GM18520 (cell line): ENCODE data around the gene SLC22A2.
"Not testable (repeated sequence)": the region's sequence is repeated elsewhere in the genome, so short reads cannot be mapped to it uniquely, and the experiment has no call there.

ENCODE experiments used
- ATAC-seq: cut with Tn5 transposase; IDR thresholded peaks from one replicate; pipeline ENCODE4 v1.9.1; 2021; ENCODE audit not compliant: unreplicated experiment

Gene SLC22A2

GRCh38 chr6:160258346-160259142 lies at the start of gene SLC22A2:
TSS of gene SLC22A2 (minus strand) at chr6:160258821. CDS start at chr6:160258757, 64 bp downstream.
- ATAC-seq, result no peak

DNA sequence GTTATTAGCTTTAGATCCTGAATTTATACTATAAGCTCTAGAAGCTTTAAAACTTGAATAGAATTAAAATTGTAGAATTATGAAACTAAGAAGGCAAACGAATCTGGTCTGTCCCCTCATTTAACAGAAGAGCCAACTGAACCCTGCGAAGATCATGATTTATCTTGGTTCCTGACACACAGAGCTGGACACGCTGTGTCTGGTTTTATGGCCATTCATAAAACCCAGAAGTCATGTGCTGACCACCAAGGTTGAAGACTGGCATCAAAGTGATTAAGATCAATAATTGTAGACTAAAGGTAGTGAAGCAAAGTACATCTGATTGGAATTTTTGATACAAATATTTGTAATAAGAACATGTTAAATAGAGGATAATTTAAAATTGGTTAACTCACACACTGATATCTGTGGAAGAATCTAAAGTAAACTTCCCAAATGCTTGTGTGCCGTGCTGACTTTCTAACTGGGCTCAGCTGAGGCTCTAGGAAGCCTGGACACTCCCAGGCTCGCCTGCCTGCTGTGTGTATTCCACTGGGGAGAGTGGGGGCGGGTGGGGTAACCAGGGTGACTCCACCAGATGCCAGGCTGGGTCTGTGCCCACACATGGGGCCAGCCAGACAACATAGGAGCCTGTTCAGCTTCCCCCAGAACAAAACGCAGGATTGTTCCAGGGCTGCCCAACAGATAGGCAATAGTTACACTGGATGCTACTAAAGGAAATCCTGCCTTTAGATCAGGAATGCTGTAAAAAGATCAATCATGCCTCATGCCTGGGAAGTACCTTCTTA lies 47.5 kb upstream of the SLC22A2 start:
- ATAC-seq, result no peak

- no peak for ATAC-seq
Observed at GRCh38 chr6:160303806-160304205, 45.2 kb upstream of the SLC22A2 start.

GRCh38 chr6:160302431-160303082 lies 43.9 kb upstream of the SLC22A2 start:
- not testable (repeated sequence) for ATAC-seq

DNA sequence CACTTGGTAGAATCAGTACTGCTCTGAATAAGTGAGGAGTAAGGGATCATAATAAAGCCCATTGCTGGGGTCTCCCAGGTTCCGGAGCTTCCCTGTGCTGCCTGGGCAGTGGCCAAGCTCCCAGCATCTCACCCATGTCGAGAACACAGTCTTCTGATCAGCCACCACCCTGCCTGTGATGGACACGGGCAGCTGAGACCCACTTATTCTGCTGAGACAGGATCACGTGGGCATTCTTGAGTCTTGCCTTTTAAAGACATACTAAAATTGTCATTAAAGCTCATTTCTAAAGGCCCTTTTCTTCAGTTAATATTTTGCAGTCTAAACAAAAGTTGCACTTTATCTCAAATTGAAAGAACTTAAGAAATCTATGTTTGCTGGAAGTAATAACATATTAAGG lies 42.7 kb upstream of the SLC22A2 start:
- ATAC-seq, result no peak

- ATAC-seq, result no peak
Observed at GRCh38 chr6:160300076-160300695, 41.6 kb upstream of the SLC22A2 start.

DNA sequence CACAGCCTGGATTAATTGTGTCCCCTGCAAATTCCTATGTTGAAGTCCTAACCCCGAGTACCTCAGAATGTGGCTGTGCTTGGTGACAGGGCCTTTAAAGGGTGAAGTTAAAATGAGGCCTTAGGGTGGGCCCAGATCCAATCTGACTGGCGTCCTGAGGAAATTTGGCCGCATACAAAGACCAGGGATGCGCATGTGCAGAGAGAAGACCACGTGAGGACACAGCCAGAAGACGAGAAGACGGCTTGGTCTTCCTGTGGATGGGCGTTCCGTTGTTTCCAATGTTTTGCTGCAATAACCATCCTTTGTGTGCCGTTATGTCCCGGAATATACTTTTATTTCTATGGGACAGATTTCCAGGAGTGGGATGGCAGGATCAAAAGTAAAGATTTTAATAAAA lies 40.9 kb upstream of the SLC22A2 start:
- ATAC-seq, result no peak

DNA sequence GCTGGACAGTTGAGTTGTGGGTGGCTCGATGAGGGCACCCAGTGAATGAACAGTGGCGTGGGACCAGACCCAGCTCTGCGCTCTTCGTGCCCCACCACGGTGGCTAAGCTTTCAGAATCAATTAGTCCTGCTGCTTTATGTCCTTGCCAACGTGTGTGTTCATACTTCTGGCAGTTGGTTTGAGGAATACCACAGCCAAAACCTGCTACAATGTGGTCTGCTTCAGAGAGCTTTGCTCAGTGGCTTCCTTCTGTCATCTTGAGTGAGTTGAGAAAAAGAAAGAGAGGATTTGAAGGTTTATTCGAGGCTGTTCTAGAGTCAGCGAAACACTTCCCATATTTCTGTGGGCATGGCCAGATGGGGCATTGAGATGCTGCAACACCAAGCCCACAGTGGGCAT lies 39.5 kb upstream of the SLC22A2 start:
- no peak for ATAC-seq

- no peak for ATAC-seq
Observed at GRCh38 chr6:160297310-160297709, 38.7 kb upstream of the SLC22A2 start.

DNA sequence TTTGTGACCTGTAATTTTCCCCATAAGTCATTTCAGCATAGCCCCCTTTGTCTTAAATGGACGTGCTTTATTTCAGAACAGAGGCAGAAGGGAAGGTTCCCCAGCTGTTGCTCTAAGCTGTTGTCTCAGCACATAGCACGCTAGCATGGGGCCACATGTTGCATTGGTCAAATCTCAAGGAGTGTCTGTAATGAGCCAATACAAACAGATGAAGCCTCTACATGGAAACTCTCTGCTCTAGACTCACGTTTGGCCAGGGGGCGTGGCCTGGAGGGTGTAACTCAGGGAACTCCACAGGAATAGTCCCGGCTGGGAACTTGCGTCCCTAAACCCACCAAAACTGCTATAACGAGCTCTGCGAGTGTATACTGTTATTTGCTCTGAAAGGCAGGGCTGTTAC lies 35.2 kb upstream of the SLC22A2 start:
- no peak for ATAC-seq

GRCh38 chr6:160285541-160286105 lies 27.0 kb upstream of the SLC22A2 start:
- ATAC-seq, result no peak

- ATAC-seq, result no peak
Observed at GRCh38 chr6:160284575-160284974, 26.0 kb upstream of the SLC22A2 start.

GRCh38 chr6:160282444-160282843 lies 23.8 kb upstream of the SLC22A2 start:
- ATAC-seq, result no peak

DNA sequence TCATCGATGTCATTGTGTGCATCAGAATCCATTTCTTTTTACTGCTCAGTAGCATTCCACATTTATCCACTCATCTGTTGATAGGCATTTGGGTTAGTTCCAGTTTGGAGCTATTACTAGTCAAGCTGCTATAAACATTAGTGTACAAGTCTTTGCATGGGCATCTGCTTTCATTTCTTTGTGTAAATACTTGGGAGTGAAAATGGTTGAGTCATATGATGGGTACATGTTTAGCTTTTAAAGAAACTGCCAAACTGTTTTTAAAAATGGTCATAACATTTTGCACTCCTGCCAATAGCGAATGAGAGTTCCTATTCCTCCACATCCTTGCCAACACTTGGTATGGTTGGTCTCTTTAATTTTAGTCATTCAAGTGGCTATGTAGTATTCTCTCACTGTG lies 21.2 kb upstream of the SLC22A2 start:
- no peak for ATAC-seq

DNA sequence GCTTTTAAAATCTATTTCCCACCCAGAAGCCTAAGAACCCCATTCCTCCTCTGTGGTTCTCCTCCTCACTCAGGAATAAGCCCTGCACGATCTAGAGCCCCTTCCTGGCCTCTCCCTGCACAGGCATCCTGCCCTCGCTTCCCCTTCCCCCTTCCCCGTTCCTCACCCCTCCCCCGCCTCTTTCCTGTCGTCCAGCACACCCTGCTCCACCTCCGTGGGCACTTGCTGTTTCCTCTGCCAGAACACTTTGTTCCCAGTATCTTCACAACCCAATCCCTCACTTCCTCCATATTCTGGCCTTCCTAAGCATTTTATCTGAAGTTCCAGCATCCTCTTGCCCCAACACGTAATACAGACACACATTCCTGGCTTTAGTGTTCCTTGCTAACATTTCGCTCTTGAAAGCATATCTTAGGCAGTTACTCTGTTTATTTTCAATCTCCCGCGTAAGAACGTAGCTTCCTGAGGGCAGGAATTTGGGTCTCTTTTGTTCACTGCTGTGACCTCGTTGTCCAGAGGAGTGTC lies 20.2 kb upstream of the SLC22A2 start:
- no peak for ATAC-seq

- no peak for ATAC-seq
Observed at GRCh38 chr6:160278311-160278710, 19.7 kb upstream of the SLC22A2 start.

GRCh38 chr6:160277546-160277945 lies 18.9 kb upstream of the SLC22A2 start:
- no peak for ATAC-seq

GRCh38 chr6:160277144-160277543 lies 18.5 kb upstream of the SLC22A2 start:
- no peak for ATAC-seq

GRCh38 chr6:160276126-160276525 lies 17.5 kb upstream of the SLC22A2 start:
- ATAC-seq, result no peak

DNA sequence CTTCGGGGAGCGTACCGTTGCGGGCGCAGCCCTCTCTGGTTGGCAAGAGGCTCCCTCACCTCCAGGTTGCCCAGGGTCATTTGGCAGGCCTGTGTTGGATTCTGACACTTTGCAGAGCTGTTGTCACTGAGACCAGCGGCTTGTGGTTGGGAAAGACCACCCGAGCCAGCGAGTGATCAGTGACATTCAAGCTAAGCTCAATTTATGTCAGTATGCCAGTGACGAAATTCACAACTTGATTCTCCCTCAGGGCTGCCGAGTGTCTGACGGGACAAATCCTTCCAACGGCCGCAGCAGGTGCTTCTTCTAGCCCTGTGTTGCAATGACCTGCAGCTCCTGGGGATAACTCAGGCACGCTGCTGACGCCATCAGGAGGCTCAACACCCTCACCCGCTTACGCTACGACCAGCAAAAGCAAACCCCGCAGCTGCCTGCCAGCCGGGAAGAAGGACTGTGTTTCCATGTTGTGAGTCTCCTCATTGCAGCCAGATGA lies 16.9 kb upstream of the SLC22A2 start:
- ATAC-seq, result no peak
